Stimulated activated naive B cell treated with anti-CD40 and anti-IgM and Interleukin-4, amounts not matched to agents 10 μg/mL and 1 μg/mL and 100 μg/mL, for 72 hours (primary cell): ENCODE data around the gene WDR86.

Source experiments
- ATAC-seq, 2 donors: fragments of 150-1000 bp; cut with Tn5 transposase; replicated peaks; 2 replicates each; pipeline ENCODE4 v1.10.0; 2021; ENCODE audit warnings: moderate library complexity in 1 of 2
- DNase-seq: peaks from one replicate; pipeline ENCODE4 v3.0.0; 2021
- H3K27ac Mint-ChIP-seq: one replicate; pipeline ENCODE4 v1.8.0; 2022; ENCODE audit warnings: mild to moderate bottlenecking, mixed read lengths
- H3K27me3 Mint-ChIP-seq, 2 donors: one replicate each; pipeline ENCODE4 v1.8.0; 2022; ENCODE audit warnings: mixed read lengths in 2 of 2
- H3K36me3 Mint-ChIP-seq, 2 donors: one replicate each; pipeline ENCODE4 v1.8.0; 2022; ENCODE audit warnings: mixed read lengths in 2 of 2, mild to moderate bottlenecking in 1 of 2
- H3K4me1 Mint-ChIP-seq, 2 donors: one replicate each; pipeline ENCODE4 v1.8.0; 2022; ENCODE audit warnings: mixed read lengths in 2 of 2, mild to moderate bottlenecking in 1 of 2
- H3K4me3 Mint-ChIP-seq, 2 donors: one replicate each; pipeline ENCODE4 v1.8.0; 2022; ENCODE audit warnings: mild to moderate bottlenecking in 2 of 2, mixed read lengths in 2 of 2, moderate library complexity in 1 of 2
- H3K9me3 Mint-ChIP-seq, 2 donors: one replicate each; pipeline ENCODE4 v1.8.0; 2022; ENCODE audit warnings: mixed read lengths in 2 of 2, mild to moderate bottlenecking in 1 of 2

WDR86 gene

GRCh38 chr7:151411551-151411950 is 1.7 kb upstream of the WDR86 start:
- peak; percentile 63 to 71 for ATAC-seq
- no peaks in the 10 kb centered on the region for H3K36me3 Mint-ChIP-seq
- no peak overlapping the region for H3K27ac Mint-ChIP-seq
- H3K4me3 Mint-ChIP-seq = no peak overlapping the region
- peaks cover 17 to 33% of the 10 kb centered on the region in 2 donors for H3K4me1 Mint-ChIP-seq
- H3K27me3 Mint-ChIP-seq = peaks cover 50 to 65% of the 10 kb centered on the region in 2 donors
- no peaks in the 10 kb centered on the region for H3K9me3 Mint-ChIP-seq
- no peak for DNase-seq

GRCh38 chr7:151410405-151411390 is 860 bp upstream of the WDR86 start:
- H3K9me3 Mint-ChIP-seq = no peaks in the 10 kb centered on the region
- no peak for ATAC-seq
- peaks cover 50 to 66% of the 10 kb centered on the region in 2 donors for H3K27me3 Mint-ChIP-seq
- H3K4me1 Mint-ChIP-seq = peaks cover 17 to 33% of the 10 kb centered on the region in 2 donors
- peak overlapping the region; percentile 26 for H3K27ac Mint-ChIP-seq
- DNase-seq = no peak
- H3K36me3 Mint-ChIP-seq = no peaks in the 10 kb centered on the region
- H3K4me3 Mint-ChIP-seq = peak overlapping the region; percentile 33 to 70

GRCh38 chr7:151408839-151409666 is 785 bp downstream of the WDR86 start:
- Mint-ChIP-seq H3K4me3 (peak overlapping the region; percentile 61 to 74), H3K9me3 (no peaks in the 10 kb centered on the region), H3K27me3 (peaks cover 41 to 58% of the 10 kb centered on the region in 2 donors), H3K4me1 (peaks cover 19 to 38% of the 10 kb centered on the region in 2 donors), H3K36me3 (no peaks in the 10 kb centered on the region), H3K27ac (peak overlapping the region; percentile 32)
- ATAC-seq (peak; percentile 60 to 61), DNase-seq (no peak)

- Mint-ChIP-seq H3K4me1 (peaks cover 19 to 41% of the 10 kb centered on the region in 2 donors), H3K4me3 (peak overlapping the region; percentile 61 to 74), H3K9me3 (no peaks in the 10 kb centered on the region), H3K36me3 (no peaks in the 10 kb centered on the region), H3K27ac (peak overlapping the region; percentile 32), H3K27me3 (peaks cover 35 to 58% of the 10 kb centered on the region in 2 donors)
- DNase-seq (no peak), ATAC-seq (no peak)
Measured at GRCh38 chr7:151408498-151408838, 1.4 kb downstream of the WDR86 start.

GRCh38 chr7:151406886-151407583 is 2.8 kb downstream of the WDR86 start:
- Mint-ChIP-seq H3K27me3 (peaks cover 23 to 44% of the 10 kb centered on the region in 2 donors), H3K27ac (no peak overlapping the region), H3K9me3 (no peaks in the 10 kb centered on the region), H3K36me3 (no peaks in the 10 kb centered on the region), H3K4me1 (peaks cover 19 to 38% of the 10 kb centered on the region in 2 donors), H3K4me3 (no peak overlapping the region)
- DNase-seq = no peak
- ATAC-seq = no peak

GRCh38 chr7:151406051-151406875 is 3.6 kb downstream of the WDR86 start:
- H3K27me3 Mint-ChIP-seq = peaks cover 17 to 36% of the 10 kb centered on the region in 2 donors
- no peaks in the 10 kb centered on the region for H3K36me3 Mint-ChIP-seq
- no peaks in the 10 kb centered on the region for H3K9me3 Mint-ChIP-seq
- H3K27ac Mint-ChIP-seq = no peak overlapping the region
- no peak overlapping the region for H3K4me3 Mint-ChIP-seq
- peaks cover 16 to 34% of the 10 kb centered on the region in 2 donors for H3K4me1 Mint-ChIP-seq
- ATAC-seq (no peak), DNase-seq (no peak)

- Mint-ChIP-seq H3K27me3 (peaks cover 14 to 30% of the 10 kb centered on the region in 2 donors), H3K27ac (no peak overlapping the region)
Measured at GRCh38 chr7:151405588-151405987, 4.2 kb downstream of the WDR86 start.

GRCh38 chr7:151405056-151405455 is 4.8 kb downstream of the WDR86 start:
- Mint-ChIP-seq H3K4me3 (no peak overlapping the region), H3K27me3 (peaks cover 14 to 25% of the 10 kb centered on the region in 2 donors), H3K36me3 (no peaks in the 10 kb centered on the region), H3K4me1 (peaks cover 16 to 32% of the 10 kb centered on the region in 2 donors), H3K9me3 (no peaks in the 10 kb centered on the region), H3K27ac (no peak overlapping the region)
- DNase-seq (no peak), ATAC-seq (no peak)

More at GRCh38 chr7:151405588-151405987, 4.2 kb downstream of the WDR86 start:
- Mint-ChIP-seq H3K4me1 (peaks cover 15 to 34% of the 10 kb centered on the region in 2 donors), H3K4me3 (no peak overlapping the region), H3K9me3 (no peaks in the 10 kb centered on the region), H3K36me3 (no peaks in the 10 kb centered on the region)
- no peak for ATAC-seq
- DNase-seq = no peak

GRCh38 chr7:151404216-151405011 is 5.4 kb downstream of the WDR86 start:
- no peaks in the 10 kb centered on the region for H3K36me3 Mint-ChIP-seq
- no peaks in the 10 kb centered on the region for H3K9me3 Mint-ChIP-seq
- H3K4me1 Mint-ChIP-seq = peaks cover 18 to 32% of the 10 kb centered on the region in 2 donors
- no peak overlapping the region for H3K4me3 Mint-ChIP-seq
- peaks cover 14 to 25% of the 10 kb centered on the region in 2 donors for H3K27me3 Mint-ChIP-seq
- ATAC-seq = no peak
- no peak overlapping the region for H3K27ac Mint-ChIP-seq
- no peak for DNase-seq

- Mint-ChIP-seq H3K27me3 (peaks cover 11 to 21% of the 10 kb centered on the region in 2 donors), H3K36me3 (no peaks in the 10 kb centered on the region), H3K4me3 (no peak overlapping the region), H3K4me1 (peaks cover 17 to 26% of the 10 kb centered on the region in 2 donors), H3K9me3 (no peaks in the 10 kb centered on the region), H3K27ac (no peak overlapping the region)
- DNase-seq (no peak), ATAC-seq (no peak)
Measured at GRCh38 chr7:151403764-151404163, 6.1 kb downstream of the WDR86 start.

- Mint-ChIP-seq H3K4me1 (peaks cover 13 to 21% of the 10 kb centered on the region in 2 donors), H3K27me3 (peaks cover 6 to 10% of the 10 kb centered on the region in 2 donors), H3K27ac (no peak overlapping the region), H3K4me3 (no peak overlapping the region), H3K36me3 (no peaks in the 10 kb centered on the region), H3K9me3 (peaks cover 0 to 7% of the 10 kb centered on the region in 2 donors)
- ATAC-seq (no peak), DNase-seq (no peak)
Measured at GRCh38 chr7:151402029-151402835, 7.6 kb downstream of the WDR86 start.
